Omental fat pad (tissue), 4 donors: ENCODE results near the gene GPR62. TPM values are rescaled to one million over a fixed set of nuclear protein-coding genes. Genes with fewer than 3 reads are reported as not detected.

Source experiments
- ATAC-seq: fragments of 150-250 bp; one replicate; pipeline ENCODE4 v1.9.1; 2016; ENCODE audit warnings: mild to moderate bottlenecking, moderate library complexity; ENCODE audit not compliant: low FRiP score
- DNase-seq: peaks from one replicate; pipeline ENCODE4 v3.0.0-alpha.2; 2019; ENCODE audit warnings: low spot score
- total RNA-seq, 4 donors: library from RNA; depleted of rRNA; stranded (reverse); fragments of >200 nt; gene quantifications; one replicate each; pipeline ENCODE4 v1.1.0, GENCODE V29; 2016
- TF ChIP-seq, protein P1 (sequence below), 3 donors: fragments of 450-650 bp; IDR thresholded peaks; one replicate each; pipeline ENCODE4 v1.5.1; 2016 to 2017; ENCODE audit warnings: antibody characterized with exemption in 3 of 3, mild to moderate bottlenecking in 3 of 3, moderate library complexity in 2 of 3

GPR62 gene
- total RNA-seq, 4 donors from 2014 or later = 0.19 to 0.37 (median 0.24) TPM; not detected in 1

- ATAC-seq (peak; percentile 68), DNase-seq (no peak)
- TF ChIP-seq, protein P1, sequence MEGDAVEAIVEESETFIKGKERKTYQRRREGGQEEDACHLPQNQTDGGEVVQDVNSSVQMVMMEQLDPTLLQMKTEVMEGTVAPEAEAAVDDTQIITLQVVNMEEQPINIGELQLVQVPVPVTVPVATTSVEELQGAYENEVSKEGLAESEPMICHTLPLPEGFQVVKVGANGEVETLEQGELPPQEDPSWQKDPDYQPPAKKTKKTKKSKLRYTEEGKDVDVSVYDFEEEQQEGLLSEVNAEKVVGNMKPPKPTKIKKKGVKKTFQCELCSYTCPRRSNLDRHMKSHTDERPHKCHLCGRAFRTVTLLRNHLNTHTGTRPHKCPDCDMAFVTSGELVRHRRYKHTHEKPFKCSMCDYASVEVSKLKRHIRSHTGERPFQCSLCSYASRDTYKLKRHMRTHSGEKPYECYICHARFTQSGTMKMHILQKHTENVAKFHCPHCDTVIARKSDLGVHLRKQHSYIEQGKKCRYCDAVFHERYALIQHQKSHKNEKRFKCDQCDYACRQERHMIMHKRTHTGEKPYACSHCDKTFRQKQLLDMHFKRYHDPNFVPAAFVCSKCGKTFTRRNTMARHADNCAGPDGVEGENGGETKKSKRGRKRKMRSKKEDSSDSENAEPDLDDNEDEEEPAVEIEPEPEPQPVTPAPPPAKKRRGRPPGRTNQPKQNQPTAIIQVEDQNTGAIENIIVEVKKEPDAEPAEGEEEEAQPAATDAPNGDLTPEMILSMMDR (IDR thresholded peaks at IDR 0.05) = no peak
Observed at GRCh38 chr3:51967384-51968169, 12.4 kb downstream of the GPR62 start, which contains the start of gene PCBP4. PCBP4 (minus strand) TSS chr3:51967454; CDS start chr3:51961240, 6,214 bp downstream.

DNA sequence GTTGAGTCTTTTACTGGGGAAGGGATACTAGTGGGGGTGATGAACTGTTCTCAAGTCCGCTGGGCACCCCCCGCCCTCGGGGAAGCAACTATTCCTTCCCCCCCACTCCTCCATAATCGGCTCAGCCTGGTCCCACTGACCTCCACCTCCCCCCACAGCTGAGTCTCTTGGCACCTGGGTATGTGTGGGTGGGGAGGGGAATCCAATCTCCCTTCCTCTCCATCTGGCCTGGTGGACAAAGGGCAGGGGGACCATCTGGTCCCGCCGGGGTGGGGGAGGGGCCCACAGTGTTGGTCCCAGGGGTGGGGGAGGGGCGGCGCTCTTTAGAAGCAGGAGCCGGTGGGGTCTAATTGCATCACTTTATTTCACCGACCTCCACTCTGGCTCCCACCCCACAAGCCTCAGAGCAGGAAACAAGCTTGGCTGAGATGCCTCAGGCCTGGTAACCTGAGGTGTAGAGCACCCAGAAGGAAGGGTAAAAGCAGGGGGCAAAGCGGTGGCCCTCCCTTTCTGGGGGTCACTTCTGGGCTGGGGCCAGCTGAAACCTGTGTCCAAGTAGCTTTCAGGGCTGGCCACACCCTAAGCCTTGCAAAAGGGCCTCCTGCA lies 13.1 kb downstream of the GPR62 start:
- TF ChIP-seq, protein P1 (IDR thresholded peaks at IDR 0.05) = no peak
- no peak for DNase-seq
- no peak for ATAC-seq

- ATAC-seq (no peak), DNase-seq (no peak)
- TF ChIP-seq, protein P1 (IDR thresholded peaks at IDR 0.05) = no peak
Observed at GRCh38 chr3:51968883-51969678, 13.9 kb downstream of the GPR62 start.

DNA sequence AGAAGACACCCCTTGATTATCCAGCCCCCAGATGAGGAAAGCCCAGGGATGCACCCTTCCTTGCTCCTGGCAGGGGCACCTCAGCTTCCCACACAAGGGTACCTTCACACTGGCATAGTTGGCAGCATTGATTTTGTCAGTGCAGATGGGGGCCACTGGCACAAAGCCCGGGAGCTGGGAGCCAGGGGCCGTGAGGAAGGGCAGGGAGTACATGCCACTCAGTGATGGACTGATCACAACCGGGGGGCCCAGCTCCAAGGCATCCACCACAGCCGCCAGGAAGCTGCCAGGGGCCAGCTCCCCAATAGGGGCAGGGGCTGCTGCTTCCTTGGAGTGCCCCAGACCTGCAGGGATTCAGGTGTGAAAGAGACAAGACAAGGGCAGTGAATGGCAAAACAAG lies 14.7 kb downstream of the GPR62 start:
- TF ChIP-seq, protein P1 (IDR thresholded peaks at IDR 0.05) = no peak
- no peak for DNase-seq
- ATAC-seq = no peak

GRCh38 chr3:51970606-51971300 lies 15.6 kb downstream of the GPR62 start:
- no peak for DNase-seq
- TF ChIP-seq, protein P1 (IDR thresholded peaks at IDR 0.05) = no peak

GRCh38 chr3:51971350-51971749 lies 16.2 kb downstream of the GPR62 start:
- no peak for ATAC-seq
- TF ChIP-seq, protein P1 (IDR thresholded peaks at IDR 0.05) = no peak
- DNase-seq = no peak

More at GRCh38 chr3:51970606-51971300, 15.6 kb downstream of the GPR62 start:
- ATAC-seq = no peak
